A673 (cell line): ENCODE measurements around the gene HS3ST5.

Source experiments
- EZH2 ChIP-seq: fragments of 200-600 bp; sonication (generic); IDR thresholded peaks from 2 replicates; pipeline ENCODE4 v1.6.1; 2017; ENCODE audit warnings: borderline replicate concordance, low read depth, mild to moderate bottlenecking, mixed read lengths, antibody characterized with exemption, low read length; ENCODE audit not compliant: poor library complexity, severe bottlenecking
- TF ChIP-seq, protein P1 (sequence below): fragments of 300-800, 200-600 bp; sonication (generic); conservative IDR thresholded peaks from 2 replicates; pipeline ENCODE4 v1.5.1; 2017; ENCODE audit warnings: low read depth, mild to moderate bottlenecking, antibody characterized with exemption, low read length, moderate library complexity, mixed read lengths

GRCh38 chr6:114101255-114101654 lies 241.6 kb downstream of the HS3ST5 start:
- TF ChIP-seq, protein P1, sequence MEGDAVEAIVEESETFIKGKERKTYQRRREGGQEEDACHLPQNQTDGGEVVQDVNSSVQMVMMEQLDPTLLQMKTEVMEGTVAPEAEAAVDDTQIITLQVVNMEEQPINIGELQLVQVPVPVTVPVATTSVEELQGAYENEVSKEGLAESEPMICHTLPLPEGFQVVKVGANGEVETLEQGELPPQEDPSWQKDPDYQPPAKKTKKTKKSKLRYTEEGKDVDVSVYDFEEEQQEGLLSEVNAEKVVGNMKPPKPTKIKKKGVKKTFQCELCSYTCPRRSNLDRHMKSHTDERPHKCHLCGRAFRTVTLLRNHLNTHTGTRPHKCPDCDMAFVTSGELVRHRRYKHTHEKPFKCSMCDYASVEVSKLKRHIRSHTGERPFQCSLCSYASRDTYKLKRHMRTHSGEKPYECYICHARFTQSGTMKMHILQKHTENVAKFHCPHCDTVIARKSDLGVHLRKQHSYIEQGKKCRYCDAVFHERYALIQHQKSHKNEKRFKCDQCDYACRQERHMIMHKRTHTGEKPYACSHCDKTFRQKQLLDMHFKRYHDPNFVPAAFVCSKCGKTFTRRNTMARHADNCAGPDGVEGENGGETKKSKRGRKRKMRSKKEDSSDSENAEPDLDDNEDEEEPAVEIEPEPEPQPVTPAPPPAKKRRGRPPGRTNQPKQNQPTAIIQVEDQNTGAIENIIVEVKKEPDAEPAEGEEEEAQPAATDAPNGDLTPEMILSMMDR, result no peak
- no peak for TF ChIP-seq EZH2
